ENCODE measurements around the gene RWDD4. TPM values are rescaled to one million over a fixed set of nuclear protein-coding genes. Genes with fewer than 3 reads are reported as not detected.

RWDD4 gene
- total and polyA plus RNA-seq, 10 donors = 8.3 to 16.9 (median 13.2) TPM

DNA sequence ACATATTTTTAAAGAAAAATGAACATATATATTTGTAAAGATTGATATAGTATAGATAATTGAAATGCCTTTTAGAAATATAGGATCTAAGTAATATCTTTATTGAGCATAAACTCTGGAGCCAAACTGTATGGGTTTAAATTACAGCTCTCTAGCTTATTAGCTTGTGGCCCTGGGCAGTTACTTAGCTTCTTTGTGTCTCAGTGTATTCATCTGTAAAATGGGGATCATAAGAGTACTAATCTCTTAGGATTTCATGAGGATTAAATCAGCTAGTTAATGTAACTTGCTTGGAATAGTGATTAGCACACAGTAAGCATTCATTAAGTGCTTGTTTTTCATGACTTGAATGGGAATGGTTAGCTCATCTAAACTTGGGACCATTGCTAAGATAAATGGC lies 32.9 kb upstream of the RWDD4 start:
- intact Hi-C loops (cut with DNase I; ENCODE audit: low total_unique reads) = no loop called here
- no peaks in the 10 kb centered on the region for H3K4me1 ChIP-seq
- no peak overlapping the region for H3K4me3 ChIP-seq
- H3K9me3 ChIP-seq = no peaks in the 10 kb centered on the region
- TF ChIP-seq POLR2A (IDR thresholded peaks at IDR 0.05) (no peak), POLR2AphosphoS5 (IDR thresholded peaks at IDR 0.05) (no peak)
- TF ChIP-seq, protein P1, sequence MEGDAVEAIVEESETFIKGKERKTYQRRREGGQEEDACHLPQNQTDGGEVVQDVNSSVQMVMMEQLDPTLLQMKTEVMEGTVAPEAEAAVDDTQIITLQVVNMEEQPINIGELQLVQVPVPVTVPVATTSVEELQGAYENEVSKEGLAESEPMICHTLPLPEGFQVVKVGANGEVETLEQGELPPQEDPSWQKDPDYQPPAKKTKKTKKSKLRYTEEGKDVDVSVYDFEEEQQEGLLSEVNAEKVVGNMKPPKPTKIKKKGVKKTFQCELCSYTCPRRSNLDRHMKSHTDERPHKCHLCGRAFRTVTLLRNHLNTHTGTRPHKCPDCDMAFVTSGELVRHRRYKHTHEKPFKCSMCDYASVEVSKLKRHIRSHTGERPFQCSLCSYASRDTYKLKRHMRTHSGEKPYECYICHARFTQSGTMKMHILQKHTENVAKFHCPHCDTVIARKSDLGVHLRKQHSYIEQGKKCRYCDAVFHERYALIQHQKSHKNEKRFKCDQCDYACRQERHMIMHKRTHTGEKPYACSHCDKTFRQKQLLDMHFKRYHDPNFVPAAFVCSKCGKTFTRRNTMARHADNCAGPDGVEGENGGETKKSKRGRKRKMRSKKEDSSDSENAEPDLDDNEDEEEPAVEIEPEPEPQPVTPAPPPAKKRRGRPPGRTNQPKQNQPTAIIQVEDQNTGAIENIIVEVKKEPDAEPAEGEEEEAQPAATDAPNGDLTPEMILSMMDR (IDR thresholded peaks at IDR 0.05 in 8 of 11, conservative IDR thresholded peaks at IDR 0.05 in 3 of 11) = no peak
- no peak overlapping the region for H3K27ac ChIP-seq
- H3K27me3 ChIP-seq (replicated peaks in 1 of 7) = no peaks in the 10 kb centered on the region
- peaks cover 0 to 100% (median 75%) of the 10 kb centered on the region in 6 donors for H3K36me3 ChIP-seq
- no peak for DNase-seq

DNA sequence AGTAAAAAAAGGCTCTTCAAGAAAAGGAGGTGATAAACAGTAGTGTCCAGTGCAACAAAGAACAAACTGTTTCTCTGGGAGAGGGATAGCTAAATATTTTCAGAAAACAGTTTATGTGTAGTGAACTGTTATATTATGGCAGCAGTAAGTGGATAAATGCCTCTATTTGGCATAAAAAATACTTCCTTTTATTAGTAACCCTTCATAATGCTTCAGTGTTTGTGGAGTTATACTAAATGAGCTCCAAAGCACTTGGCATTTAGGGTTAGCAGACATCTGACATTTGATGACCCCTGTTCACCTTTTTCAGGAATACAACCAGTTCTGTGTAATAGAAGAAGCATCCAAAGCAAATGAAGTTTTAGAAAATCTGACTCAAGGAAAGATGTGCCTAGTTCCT lies 32.0 kb upstream of the RWDD4 start:
- Histone ChIP-seq H3K4me3 (no peak overlapping the region), H3K9me3 (no peaks in the 10 kb centered on the region), H3K27ac (no peak overlapping the region), H3K27me3 (replicated peaks in 1 of 7) (no peaks in the 10 kb centered on the region), H3K4me1 (no peaks in the 10 kb centered on the region), H3K36me3 (peaks cover 0 to 100% (median 75%) of the 10 kb centered on the region in 6 donors)
- no peak for DNase-seq
- intact Hi-C loops (cut with DNase I; ENCODE audit: low total_unique reads) = no loop called here
- TF ChIP-seq POLR2A (IDR thresholded peaks at IDR 0.05) (no peak), POLR2AphosphoS5 (IDR thresholded peaks at IDR 0.05) (no peak)
- TF ChIP-seq, protein P1 (IDR thresholded peaks at IDR 0.05 in 8 of 11, conservative IDR thresholded peaks at IDR 0.05 in 3 of 11) = no peak

GRCh38 chr4:183688216-183688615 lies 29.2 kb upstream of the RWDD4 start:
- no peak for DNase-seq
- no peak overlapping the region for H3K4me3 ChIP-seq
- no peaks in the 10 kb centered on the region for H3K27me3 ChIP-seq (replicated peaks in 1 of 7)
- 79 to 89% (median 85%) methylated on average over 6 of the region's 6 CpGs for WGBS, 5 donors
- intact Hi-C loops (cut with DNase I; ENCODE audit: low total_unique reads) = no loop called here
- H3K27ac ChIP-seq = no peak overlapping the region
- no peaks in the 10 kb centered on the region for H3K9me3 ChIP-seq
- peaks cover 0 to 100% (median 73%) of the 10 kb centered on the region in 6 donors for H3K36me3 ChIP-seq
- TF ChIP-seq POLR2AphosphoS5 (IDR thresholded peaks at IDR 0.05) (no peak), POLR2A (IDR thresholded peaks at IDR 0.05) (no peak)
- TF ChIP-seq, protein P1 (IDR thresholded peaks at IDR 0.05 in 8 of 11, conservative IDR thresholded peaks at IDR 0.05 in 3 of 11) = no peak
- no peaks in the 10 kb centered on the region for H3K4me1 ChIP-seq

DNA sequence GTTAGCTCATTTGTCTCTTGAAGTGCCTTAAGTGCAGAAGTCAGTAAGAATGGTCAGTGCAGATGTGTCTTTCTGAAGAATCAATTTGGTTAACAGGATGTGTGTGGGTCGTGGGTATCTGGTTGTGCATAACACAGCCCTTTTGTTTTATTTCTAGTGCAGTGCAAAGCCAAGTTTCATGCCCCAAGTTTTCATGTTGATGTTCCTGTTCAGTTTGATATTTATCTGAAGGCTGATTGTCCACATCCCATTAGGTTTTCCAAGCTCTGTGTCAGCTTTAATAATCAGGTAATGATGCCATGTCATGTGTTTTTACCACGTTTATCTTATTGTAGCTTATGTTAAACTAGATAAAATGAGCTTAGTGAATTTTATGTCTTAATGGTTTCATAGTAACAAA lies 27.5 kb upstream of the RWDD4 start:
- Histone ChIP-seq H3K27me3 (replicated peaks in 1 of 7) (no peaks in the 10 kb centered on the region), H3K4me1 (no peaks in the 10 kb centered on the region), H3K9me3 (no peaks in the 10 kb centered on the region), H3K36me3 (peaks cover 0 to 100% (median 66%) of the 10 kb centered on the region in 6 donors), H3K4me3 (no peak overlapping the region), H3K27ac (no peak overlapping the region)
- DNase-seq = no peak
- 74 to 90% (median 87%) methylated on average over 2 of the region's 2 CpGs for WGBS, 5 donors
- intact Hi-C loops (cut with DNase I; ENCODE audit: low total_unique reads) = no loop called here
- TF ChIP-seq POLR2A (IDR thresholded peaks at IDR 0.05) = no peak

DNA sequence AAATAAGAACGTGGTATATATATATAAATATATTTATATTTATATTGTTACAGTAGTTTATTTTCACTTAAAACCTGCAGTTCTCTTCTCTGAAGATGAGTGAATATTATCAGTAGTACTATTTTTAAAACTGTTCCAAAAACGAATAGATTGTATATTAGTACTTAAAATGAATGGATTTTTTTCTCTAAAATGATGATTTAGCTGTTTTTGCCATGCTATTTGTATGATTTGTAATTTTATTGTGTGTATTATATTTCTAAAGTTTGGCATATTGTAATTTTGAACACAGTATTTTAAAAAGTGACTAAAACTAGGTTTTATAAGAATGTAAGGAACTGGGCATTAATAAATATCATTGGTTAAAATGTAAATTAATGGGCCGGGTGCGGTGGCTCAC lies 22.1 kb upstream of the RWDD4 start:
- Histone ChIP-seq H3K27me3 (replicated peaks in 1 of 7) (no peaks in the 10 kb centered on the region), H3K4me1 (no peaks in the 10 kb centered on the region), H3K9me3 (no peaks in the 10 kb centered on the region), H3K4me3 (no peak overlapping the region), H3K36me3 (peaks cover 0 to 100% (median 70%) of the 10 kb centered on the region in 6 donors), H3K27ac (no peak overlapping the region)
- DNase-seq = no peak
- WGBS, 5 donors = 91 to 95% (median 93%) methylated on average over 4 of the region's 4 CpGs
- no peak for TF ChIP-seq POLR2A (IDR thresholded peaks at IDR 0.05)
- intact Hi-C loops (cut with DNase I; ENCODE audit: low total_unique reads) = no loop called here
